Trophoblast cell (in vitro differentiated cells and primary cell): ENCODE measurements around the gene LPIN1.

Experiments
- DNase-seq, 2 donors: peaks; one replicate each; pipeline ENCODE4 v3.0.0-alpha.2; 2016
- H2AFZ ChIP-seq: 2 replicates; pipeline ENCODE4 v1.6.1; 2013; ENCODE audit warnings: low read length, moderate library complexity, mild to moderate bottlenecking; ENCODE audit not compliant: insufficient read depth, poor library complexity
- H2AK5ac ChIP-seq: 2 replicates; pipeline ENCODE4 v1.6.1; 2013; ENCODE audit warnings: mild to moderate bottlenecking, low read length
- H2BK120ac ChIP-seq: 2 replicates; pipeline ENCODE4 v1.6.1; 2013; ENCODE audit warnings: low read length, mild to moderate bottlenecking, moderate library complexity; ENCODE audit not compliant: insufficient read depth, poor library complexity
- H2BK12ac ChIP-seq: 2 replicates; pipeline ENCODE4 v1.6.1; 2013; ENCODE audit warnings: mild to moderate bottlenecking, low read length, moderate library complexity
- H2BK5ac ChIP-seq: 2 replicates; pipeline ENCODE4 v1.6.1; 2013; ENCODE audit warnings: low read length, low read depth, moderate library complexity, mild to moderate bottlenecking; ENCODE audit not compliant: poor library complexity
- H3K14ac ChIP-seq: 2 replicates; pipeline ENCODE4 v1.6.1; 2013; ENCODE audit warnings: mild to moderate bottlenecking, low read length
- H3K18ac ChIP-seq: 2 replicates; pipeline ENCODE4 v1.6.1; 2013; ENCODE audit warnings: mild to moderate bottlenecking, low read length
- H3K23ac ChIP-seq: 2 replicates; pipeline ENCODE4 v1.6.1; 2013; ENCODE audit warnings: low read length
- H3K27ac ChIP-seq: 2 replicates; pipeline ENCODE4 v1.5.1; 2013; ENCODE audit warnings: low read depth, mild to moderate bottlenecking, inconsistent platforms, low read length, moderate library complexity
- H3K27me3 ChIP-seq: 2 replicates; pipeline ENCODE4 v1.6.1; 2013; ENCODE audit warnings: inconsistent platforms, mild to moderate bottlenecking, low read length, moderate library complexity; ENCODE audit not compliant: insufficient read depth
- H3K36me3 ChIP-seq, 2 experiments: 1 replicate in 1 of 2; 2 replicates in 1 of 2; pipeline ENCODE4 v1.6.1; 2013; ENCODE audit warnings: low read length in 2 of 2, mild to moderate bottlenecking in 2 of 2, moderate library complexity in 1 of 2; ENCODE audit not compliant: insufficient read depth in 2 of 2, control insufficient read depth in 1 of 2
- H3K4ac ChIP-seq: 2 replicates; pipeline ENCODE4 v1.6.1; 2013; ENCODE audit warnings: low read depth, mild to moderate bottlenecking, low read length, moderate library complexity
- H3K4me1 ChIP-seq, 2 experiments: 1 replicate in 1 of 2; 2 replicates in 1 of 2; pipeline ENCODE4 v1.6.1; 2013; ENCODE audit warnings: low read length in 2 of 2, mild to moderate bottlenecking in 2 of 2, moderate library complexity in 1 of 2; ENCODE audit not compliant: insufficient read depth in 2 of 2, control insufficient read depth in 1 of 2
- H3K4me2 ChIP-seq: 2 replicates; pipeline ENCODE4 v1.6.1; 2013; ENCODE audit warnings: inconsistent platforms, mild to moderate bottlenecking, low read length, moderate library complexity
- H3K4me3 ChIP-seq: 2 replicates; pipeline ENCODE4 v1.5.1; 2013; ENCODE audit warnings: mild to moderate bottlenecking, low read depth, low read length, inconsistent platforms
- H3K79me1 ChIP-seq: one replicate; pipeline ENCODE4 v1.6.1; 2013; ENCODE audit warnings: low read length
- H3K79me2 ChIP-seq: 2 replicates; pipeline ENCODE4 v1.6.1; 2013; ENCODE audit warnings: low read length, mild to moderate bottlenecking; ENCODE audit not compliant: control insufficient read depth, insufficient read depth, poor library complexity
- H3K9ac ChIP-seq: 2 replicates; pipeline ENCODE4 v1.6.1; 2013; ENCODE audit warnings: mild to moderate bottlenecking, low read length
- H3K9me3 ChIP-seq: 2 replicates; pipeline ENCODE4 v1.6.1; 2013; ENCODE audit warnings: low read depth, mild to moderate bottlenecking, control low read depth, inconsistent platforms, low read length; ENCODE audit not compliant: insufficient read depth
- H4K12ac ChIP-seq: 2 replicates; pipeline ENCODE4 v1.6.1; 2013; ENCODE audit warnings: low read depth, mild to moderate bottlenecking, low read length, moderate library complexity
- H4K8ac ChIP-seq: 2 replicates; pipeline ENCODE4 v1.6.1; 2013; ENCODE audit warnings: low read depth, mild to moderate bottlenecking, low read length, moderate library complexity
- H4K91ac ChIP-seq: one replicate; pipeline ENCODE4 v1.6.1; 2013; ENCODE audit warnings: low read depth, mild to moderate bottlenecking, low read length, moderate library complexity
- WGBS: extraction: QIAGEN DNeasy Blood & Tissue Kit; methylation state at CpG from one replicate; pipeline ENCODE4 v1.1.7; 2013; ENCODE audit warnings: missing lambda C conversion rate; ENCODE audit not compliant: insufficient read length, insufficient coverage; ENCODE audit errors: extremely low coverage; 5-methylcytosine and 5-hydroxymethylcytosine counted together

LPIN1 gene

GRCh38 chr2:11853197-11853588 is 106.8 kb downstream of the LPIN1 start:
- Histone ChIP-seq H3K4ac (no peak overlapping the region), H3K4me3 (no peak overlapping the region), H3K79me1 (no peaks in the 10 kb centered on the region), H2BK5ac (no peak overlapping the region), H3K9ac (no peak overlapping the region), H4K8ac (no peak overlapping the region), H3K27me3 (no peaks in the 10 kb centered on the region), H3K4me2 (no peak overlapping the region), H3K27ac (no peak overlapping the region), H3K4me1 (peaks cover 3 to 4% of the 10 kb centered on the region in 2 experiments), H4K91ac (no peak overlapping the region), H4K12ac (no peak overlapping the region), H2AK5ac (no peak overlapping the region), H3K36me3 (no peaks in the 10 kb centered on the region), H3K79me2 (no peaks in the 10 kb centered on the region), H3K14ac (no peak overlapping the region), H2BK12ac (no peak overlapping the region), H3K23ac (no peak overlapping the region), H2AFZ (no peak overlapping the region), H3K18ac (no peak overlapping the region), H2BK120ac (no peak overlapping the region), H3K9me3 (peaks cover 15% of the 10 kb centered on the region)
- DNase-seq = no peak
- WGBS = no CpG with 5 or more reads among the region's 5 CpGs

GRCh38 chr2:11855064-11855760 is 108.8 kb downstream of the LPIN1 start:
- H2BK120ac ChIP-seq = no peak overlapping the region
- no peaks in the 10 kb centered on the region for H3K79me2 ChIP-seq
- no peak overlapping the region for H4K91ac ChIP-seq
- no peak overlapping the region for H4K8ac ChIP-seq
- DNase-seq = no peak
- H3K14ac ChIP-seq = no peak overlapping the region
- no peak overlapping the region for H2BK5ac ChIP-seq
- H3K4me3 ChIP-seq = no peak overlapping the region
- no peak overlapping the region for H2AFZ ChIP-seq
- peaks cover 0 to 1% of the 10 kb centered on the region in 2 experiments for H3K36me3 ChIP-seq
- H3K4me1 ChIP-seq = peaks cover 3 to 4% of the 10 kb centered on the region in 2 experiments
- H4K12ac ChIP-seq = no peak overlapping the region
- no peaks in the 10 kb centered on the region for H3K27me3 ChIP-seq
- H3K79me1 ChIP-seq = no peaks in the 10 kb centered on the region
- no peak overlapping the region for H3K18ac ChIP-seq
- H3K4ac ChIP-seq = no peak overlapping the region
- H2BK12ac ChIP-seq = no peak overlapping the region
- no peak overlapping the region for H3K23ac ChIP-seq
- H3K9ac ChIP-seq = no peak overlapping the region
- H3K27ac ChIP-seq = no peak overlapping the region
- peaks cover 24% of the 10 kb centered on the region for H3K9me3 ChIP-seq
- no CpG with 5 or more reads among the region's 10 CpGs for WGBS
- no peak overlapping the region for H3K4me2 ChIP-seq
- no peak overlapping the region for H2AK5ac ChIP-seq

GRCh38 chr2:11856095-11856494 is 109.7 kb downstream of the LPIN1 start:
- no CpG with 5 or more reads among the region's 5 CpGs for WGBS
- H3K4me3 ChIP-seq = no peak overlapping the region

GRCh38 chr2:11858883-11859282 is 112.5 kb downstream of the LPIN1 start:
- no peak for DNase-seq
- no CpG with 5 or more reads among the region's 2 CpGs for WGBS

More at GRCh38 chr2:11856095-11856494, 109.7 kb downstream of the LPIN1 start:
- Histone ChIP-seq H2AFZ (no peak overlapping the region), H4K12ac (no peak overlapping the region), H3K4me1 (peaks cover 3 to 4% of the 10 kb centered on the region in 2 experiments), H3K4ac (no peak overlapping the region), H2AK5ac (no peak overlapping the region), H3K9ac (no peak overlapping the region), H2BK120ac (no peak overlapping the region), H3K79me2 (no peaks in the 10 kb centered on the region), H3K14ac (no peak overlapping the region), H3K79me1 (no peaks in the 10 kb centered on the region), H3K27me3 (no peaks in the 10 kb centered on the region), H3K18ac (no peak overlapping the region), H3K9me3 (peaks cover 27% of the 10 kb centered on the region), H2BK5ac (no peak overlapping the region), H3K23ac (no peak overlapping the region), H3K36me3 (peaks cover 0 to 1% of the 10 kb centered on the region in 2 experiments), H4K91ac (no peak overlapping the region), H3K27ac (no peak overlapping the region), H4K8ac (no peak overlapping the region), H3K4me2 (no peak overlapping the region), H2BK12ac (no peak overlapping the region)
- DNase-seq = no peak

More at GRCh38 chr2:11858883-11859282, 112.5 kb downstream of the LPIN1 start:
- Histone ChIP-seq H2BK5ac (no peak overlapping the region), H2BK120ac (no peak overlapping the region), H3K27ac (no peak overlapping the region), H3K18ac (no peak overlapping the region), H3K4me1 (peaks cover 2 to 5% of the 10 kb centered on the region in 2 experiments), H3K9me3 (peaks cover 27% of the 10 kb centered on the region), H3K79me2 (no peaks in the 10 kb centered on the region), H3K4me3 (no peak overlapping the region), H3K14ac (no peak overlapping the region), H3K36me3 (peaks cover 0 to 1% of the 10 kb centered on the region in 2 experiments), H2AFZ (no peak overlapping the region), H3K23ac (no peak overlapping the region), H3K79me1 (no peaks in the 10 kb centered on the region), H4K8ac (no peak overlapping the region), H3K27me3 (no peaks in the 10 kb centered on the region), H3K4me2 (no peak overlapping the region), H3K4ac (no peak overlapping the region), H3K9ac (no peak overlapping the region), H4K91ac (no peak overlapping the region), H2BK12ac (no peak overlapping the region), H4K12ac (no peak overlapping the region), H2AK5ac (no peak overlapping the region)
